ENCODE measurements around the gene FARP2.
A peak's percentile ranks its signal among the peaks of the same experiment; 100 is the strongest.

The FARP2 gene

GRCh38 chr2:241324775-241325174, 31.3 kb upstream of the FARP2 start:
- no peak for DNase-seq

GRCh38 chr2:241325257-241325656, 30.8 kb upstream of the FARP2 start:
- DNase-seq = no peak

DNA sequence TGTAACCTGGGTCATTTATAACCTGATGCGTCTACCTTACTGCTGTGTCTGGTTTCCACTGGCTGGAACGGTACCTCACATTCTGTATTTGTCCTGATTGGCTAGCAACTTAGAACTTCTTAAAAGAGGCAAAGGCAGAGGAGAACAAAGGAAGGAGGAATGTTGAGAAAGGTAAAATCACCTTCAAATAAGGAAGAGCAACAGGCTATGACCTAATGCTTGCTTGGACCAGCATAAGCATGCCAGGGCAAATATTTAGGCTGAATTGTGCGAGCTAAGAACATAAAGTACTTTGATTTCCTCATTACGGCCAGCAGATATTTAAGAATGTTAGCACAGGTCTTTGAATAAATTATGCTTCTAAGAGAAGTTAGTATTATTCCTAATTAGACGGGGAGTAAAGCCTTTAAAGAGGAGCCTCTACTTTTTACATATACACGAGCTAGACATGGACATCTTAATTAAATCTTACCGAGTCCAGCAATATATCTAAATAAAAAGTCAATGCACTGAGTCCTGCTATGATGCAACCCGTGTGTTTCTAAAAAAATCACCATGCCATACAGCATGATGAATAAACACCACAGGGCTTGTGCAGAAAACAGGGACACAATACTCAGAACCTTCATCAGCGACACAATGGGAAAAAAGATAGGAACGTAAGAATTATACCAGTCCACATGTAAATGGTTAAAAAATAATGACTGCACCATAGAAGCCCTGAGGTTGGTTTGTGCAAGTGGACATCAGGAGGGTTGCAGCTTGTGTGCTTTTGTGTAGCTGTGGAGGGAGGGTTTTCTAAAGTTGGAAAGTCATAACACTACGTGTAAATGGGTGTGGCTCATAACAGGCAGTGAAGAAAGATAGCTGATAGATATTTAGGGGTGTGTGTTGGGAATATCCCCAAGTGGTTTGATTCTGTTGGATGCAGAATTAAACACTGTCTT, 26.1 kb upstream of the FARP2 start:
- DNase-seq = no peak

GRCh38 chr2:241330616-241330981, 25.5 kb upstream of the FARP2 start:
- no peak for DNase-seq

GRCh38 chr2:241334813-241335212, 21.3 kb upstream of the FARP2 start:
- no peak for DNase-seq

DNA sequence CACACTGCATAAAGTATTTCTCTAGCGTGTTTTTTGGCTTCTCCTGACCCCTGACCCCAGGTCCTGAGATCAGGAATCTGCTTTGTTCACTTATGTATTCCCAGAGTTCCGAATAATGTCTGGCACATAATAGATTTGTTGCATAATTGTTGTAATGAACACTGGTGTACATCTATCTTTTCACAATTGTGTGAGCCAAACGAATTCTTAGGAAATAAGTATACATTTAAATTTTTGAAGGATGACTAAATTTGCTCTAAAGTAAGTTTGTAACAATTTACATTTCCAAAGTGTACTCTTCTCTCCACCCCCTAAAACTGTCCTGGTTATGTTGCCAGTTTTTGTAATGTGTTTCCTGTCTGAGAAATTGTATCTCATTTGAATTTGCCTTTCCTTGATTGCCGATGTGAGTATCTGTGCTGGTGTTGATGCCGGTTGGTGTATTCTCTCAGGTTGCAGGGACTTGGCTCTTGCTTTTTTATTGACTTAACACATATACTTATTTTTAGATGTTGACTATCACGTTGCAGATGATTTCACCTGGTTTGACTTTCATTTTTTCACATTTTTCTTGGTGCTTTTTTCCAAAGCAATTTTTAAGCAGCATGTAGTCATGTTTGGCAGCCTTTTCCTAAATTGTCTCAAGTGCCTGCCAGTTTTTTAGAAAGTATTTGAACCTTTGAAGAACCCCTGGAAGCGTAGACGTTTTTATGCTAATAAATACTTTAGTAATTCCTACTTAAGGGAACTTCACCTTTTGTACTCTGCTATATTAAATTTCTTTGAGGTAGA, 16.1 kb upstream of the FARP2 start:
- no peak for DNase-seq

GRCh38 chr2:241340631-241341163, 15.4 kb upstream of the FARP2 start:
- DNase-seq = no peak

- DNase-seq = no peak
These were observed 11.0 kb upstream of the FARP2 start for GRCh38 chr2:241344925-241345651.

DNA sequence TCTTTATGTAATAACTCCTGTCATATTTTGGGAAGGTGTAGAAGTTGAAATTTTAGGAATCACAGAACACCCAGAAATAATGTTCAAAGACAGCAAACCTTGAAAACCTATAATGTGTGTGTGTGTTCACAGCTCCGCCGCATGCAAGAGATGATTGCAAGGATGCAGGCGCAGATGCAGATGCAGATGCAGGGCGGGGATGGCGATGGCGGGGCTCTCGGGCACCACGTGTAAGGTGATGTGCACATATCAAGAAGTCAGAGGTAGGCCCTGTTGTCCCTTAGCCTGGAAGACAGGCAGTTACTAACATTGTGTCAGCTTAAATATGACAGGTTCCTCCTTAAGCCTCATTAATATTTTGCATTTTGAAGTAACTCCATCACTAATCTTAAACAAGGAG, 6.1 kb upstream of the FARP2 start:
- no peak for DNase-seq

GRCh38 chr2:241350530-241350877, 5.6 kb upstream of the FARP2 start:
- no peak for DNase-seq

- no peak for DNase-seq
These were observed 5.0 kb upstream of the FARP2 start for GRCh38 chr2:241350878-241351639.

DNA sequence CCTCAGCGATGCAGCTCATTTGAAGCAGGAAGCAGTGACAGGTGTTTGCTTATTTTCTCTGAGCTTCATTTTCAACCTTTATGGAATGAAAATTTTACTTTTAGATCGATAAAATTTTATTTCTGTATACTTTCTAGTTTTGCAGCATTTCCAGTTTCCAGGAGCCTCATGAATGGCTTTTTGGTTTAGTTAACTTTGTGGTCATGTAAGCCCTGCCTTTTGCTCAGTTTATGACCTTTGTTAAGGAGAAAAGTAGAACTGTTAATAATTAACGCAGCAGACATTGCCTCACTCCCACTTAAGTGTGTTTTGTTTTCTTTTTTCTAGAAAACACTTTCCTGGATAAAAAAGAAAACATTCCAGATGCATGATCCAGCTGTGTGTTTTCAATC, 4.4 kb upstream of the FARP2 start:
- DNase-seq = peak; percentile 32

DNA sequence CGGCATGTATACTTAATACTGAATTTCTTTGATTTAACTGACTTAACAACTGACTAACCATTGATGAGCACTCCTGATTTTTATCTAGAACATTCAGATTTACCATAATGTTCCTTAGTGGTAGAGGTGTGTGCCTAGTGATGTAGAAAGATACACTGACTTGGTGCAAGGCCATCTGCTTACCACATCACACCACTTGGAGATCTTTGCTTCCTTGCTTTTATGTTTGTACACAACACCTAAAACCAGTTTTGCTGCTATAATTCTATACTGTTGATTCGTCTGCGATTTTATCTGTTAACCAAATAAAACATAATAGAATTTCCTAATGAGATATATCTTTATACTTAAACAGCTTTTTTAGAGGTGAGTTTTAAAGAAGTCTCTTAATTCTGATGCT, 3.9 kb upstream of the FARP2 start:
- DNase-seq = no peak

DNA sequence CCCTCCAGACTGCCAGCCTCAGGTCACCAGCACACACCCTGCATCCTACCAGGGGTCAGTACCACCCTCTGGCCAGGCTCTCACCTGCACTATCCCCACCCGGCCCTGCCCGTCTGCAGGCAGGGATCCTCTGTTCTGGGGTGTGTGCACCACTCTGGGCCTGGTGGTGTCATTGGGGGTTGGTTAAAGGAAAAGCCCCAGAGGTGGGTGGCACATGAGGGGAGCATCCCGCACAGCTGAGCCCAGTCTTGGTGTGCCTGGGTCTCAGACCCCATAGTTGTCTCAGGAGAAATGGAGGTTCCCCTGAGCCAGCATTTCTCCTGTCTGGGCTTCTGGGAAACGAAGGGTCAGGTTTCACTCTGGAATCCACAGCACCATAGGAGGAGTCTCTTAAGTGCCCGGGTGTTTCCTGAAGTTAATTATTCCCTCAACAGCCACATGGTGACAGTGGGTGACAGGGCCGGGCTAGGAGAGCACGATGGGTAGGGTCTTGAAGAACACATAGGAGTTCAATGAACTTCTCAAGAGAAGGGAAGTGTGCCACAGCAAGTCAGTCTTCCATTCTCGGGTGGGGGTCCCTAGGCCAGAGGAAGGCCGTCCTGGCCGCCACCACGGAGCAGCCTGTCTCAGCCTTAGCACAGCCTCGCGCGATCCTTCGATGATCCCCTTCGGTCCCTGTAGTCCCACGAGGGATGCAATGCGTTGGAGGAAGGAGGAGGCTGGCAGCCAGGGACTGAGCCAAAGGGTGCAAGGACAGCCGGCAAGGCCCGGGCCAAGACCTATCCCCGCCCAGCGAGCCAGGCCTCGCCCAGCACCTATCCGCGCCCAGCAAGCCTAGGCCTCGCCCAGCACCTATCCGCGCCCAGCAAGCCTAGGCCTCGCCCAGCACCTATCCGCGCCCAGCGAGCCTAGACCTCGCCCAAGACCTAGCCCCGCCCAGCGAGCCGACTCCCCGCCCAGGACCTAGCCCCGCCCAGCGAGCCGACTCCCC, 1.1 kb upstream of the FARP2 start:
- DNase-seq = peak; percentile 70

- DNase-seq = no peak
These were observed 781 bp downstream of the FARP2 start for GRCh38 chr2:241356871-241357260.

GRCh38 chr2:241357531-241357930, 1.4 kb downstream of the FARP2 start:
- DNase-seq = no peak

DNA sequence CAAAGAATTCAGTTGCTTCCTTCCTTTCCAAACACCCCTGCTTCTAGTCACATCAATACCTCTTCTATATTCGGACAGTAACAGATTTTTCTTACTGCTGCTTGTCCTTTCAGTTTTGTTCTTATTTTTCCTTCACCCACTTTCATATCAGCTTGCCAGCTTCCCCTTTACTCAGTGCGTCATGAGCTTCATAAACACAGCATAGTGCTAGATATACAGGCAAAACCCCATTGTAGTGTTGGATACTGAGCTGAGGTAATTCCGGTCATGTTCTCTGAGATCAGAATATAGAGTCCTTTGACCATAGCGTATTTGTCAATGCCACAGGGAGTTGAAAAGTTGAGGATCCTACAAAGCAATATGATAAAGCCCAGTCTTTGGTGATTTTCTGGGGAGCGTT, 2.4 kb downstream of the FARP2 start:
- DNase-seq = no peak

GRCh38 chr2:241359481-241360045, 3.5 kb downstream of the FARP2 start:
- no peak for DNase-seq

GRCh38 chr2:241363426-241363825, 7.3 kb downstream of the FARP2 start:
- no peak for DNase-seq

DNA sequence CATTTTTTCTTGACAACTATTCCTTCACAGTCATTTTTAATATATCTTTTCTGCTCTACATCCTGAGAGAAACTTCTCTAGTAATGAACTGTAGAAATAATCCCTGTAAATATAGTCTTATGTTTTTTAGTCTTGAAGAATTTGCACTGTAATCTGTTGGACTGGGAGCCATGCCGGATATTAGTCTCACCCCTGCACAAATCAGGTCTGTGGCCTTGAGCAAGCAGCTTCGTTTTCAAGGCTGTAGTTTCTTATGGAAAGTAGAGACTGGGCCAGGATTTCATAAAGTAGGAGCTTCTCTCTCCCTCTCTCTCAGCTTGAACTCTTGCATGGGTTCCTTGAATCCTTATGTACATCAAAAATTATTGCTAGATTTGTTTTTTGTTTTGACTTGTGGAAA, 8.7 kb downstream of the FARP2 start:
- DNase-seq = no peak
